Activated T-cell treated with anti-CD3 and anti-CD28 coated beads, Interleukin-2, amount 50 U/mL, for 1 hour (primary cell): Measurements from ENCODE around the gene S100Z.
"Not testable (repeated sequence)": the region's sequence is repeated elsewhere in the genome, so short reads cannot be mapped to it uniquely, and the experiment has no call there.

Experiments used
- DNase-seq: peaks from one replicate; pipeline ENCODE4 v3.0.0-alpha.2; 2020

The S100Z gene

GRCh38 chr5:76893294-76893693 is 43.5 kb downstream of the S100Z start:
- no peak for DNase-seq

- no peak for DNase-seq
Measured at GRCh38 chr5:76896196-76896595, 46.4 kb downstream of the S100Z start.

- no peak for DNase-seq
Measured at GRCh38 chr5:76901522-76901921, 51.7 kb downstream of the S100Z start.

GRCh38 chr5:76908166-76908565 is 58.4 kb downstream of the S100Z start:
- no peak for DNase-seq

GRCh38 chr5:76910344-76910933 is 60.6 kb downstream of the S100Z start:
- not testable (repeated sequence) for DNase-seq

- DNase-seq, result not testable (repeated sequence)
Measured at GRCh38 chr5:76914671-76915070, 64.9 kb downstream of the S100Z start.

GRCh38 chr5:76918539-76918938 is 68.7 kb downstream of the S100Z start:
- DNase-seq, result no peak

- no peak for DNase-seq
Measured at GRCh38 chr5:76920491-76920890, 70.7 kb downstream of the S100Z start.

GRCh38 chr5:76926329-76927105 is 76.7 kb downstream of the S100Z start:
- DNase-seq, result no peak

GRCh38 chr5:76927961-76928360 is 78.1 kb downstream of the S100Z start:
- no peak for DNase-seq

- no peak for DNase-seq
Measured at GRCh38 chr5:76930083-76930482, 80.3 kb downstream of the S100Z start.

- no peak for DNase-seq
Measured at GRCh38 chr5:76938177-76938576, 88.4 kb downstream of the S100Z start.

GRCh38 chr5:76941000-76941399 is 91.2 kb downstream of the S100Z start:
- no peak for DNase-seq

GRCh38 chr5:76941442-76941841 is 91.6 kb downstream of the S100Z start:
- no peak for DNase-seq

- DNase-seq, result no peak
Measured at GRCh38 chr5:76942581-76942980, 92.8 kb downstream of the S100Z start.

- DNase-seq, result no peak
Measured at GRCh38 chr5:76943006-76943405, 93.2 kb downstream of the S100Z start.

- DNase-seq, result no peak
Measured at GRCh38 chr5:76944638-76945037, 94.8 kb downstream of the S100Z start.

GRCh38 chr5:76945238-76945637 is 95.4 kb downstream of the S100Z start:
- not testable (repeated sequence) for DNase-seq

GRCh38 chr5:76946090-76946489 is 96.3 kb downstream of the S100Z start:
- DNase-seq, result no peak

- DNase-seq, result no peak
Measured at GRCh38 chr5:76947082-76947503, 97.3 kb downstream of the S100Z start.

- DNase-seq, result no peak
Measured at GRCh38 chr5:76952795-76953536, 103.2 kb downstream of the S100Z start, which contains the start of gene CRHBP. TSS of gene CRHBP (plus strand) at chr5:76953045. CDS start at chr5:76953135, 90 bp downstream.

- DNase-seq, result no peak
Measured at GRCh38 chr5:76953551-76954382, 104.0 kb downstream of the S100Z start.

- no peak for DNase-seq
Measured at GRCh38 chr5:76954383-76954763, 104.6 kb downstream of the S100Z start.
